HG02759 (cell line): Measurements from ENCODE around the gene AKT1.
A peak's percentile ranks its signal among the peaks of the same experiment; 100 is the strongest.

ENCODE experiments used
- ATAC-seq: cut with Tn5 transposase; IDR thresholded peaks from one replicate; pipeline ENCODE4 v1.9.1; 2021; ENCODE audit warnings: mild to moderate bottlenecking, moderate library complexity; ENCODE audit not compliant: unreplicated experiment

Gene AKT1

GRCh38 chr14:104800015-104800770 lies 4.6 kb upstream of the AKT1 start:
- peak; percentile 67 for ATAC-seq

- no peak for ATAC-seq
Observed at GRCh38 chr14:104799244-104800014, 3.9 kb upstream of the AKT1 start.

- no peak for ATAC-seq
Observed at GRCh38 chr14:104798300-104799243, 3.0 kb upstream of the AKT1 start.

- no peak for ATAC-seq
Observed at GRCh38 chr14:104797115-104798044, 1.8 kb upstream of the AKT1 start.

GRCh38 chr14:104796687-104797081 lies 1.1 kb upstream of the AKT1 start:
- ATAC-seq, result no peak

- peak; percentile 49 for ATAC-seq
Observed at GRCh38 chr14:104795781-104796686, 486 bp upstream of the AKT1 start.

- peak; percentile 5 for ATAC-seq
Observed at GRCh38 chr14:104794631-104794992, 936 bp downstream of the AKT1 start.

- no peak for ATAC-seq
Observed at GRCh38 chr14:104794099-104794498, 1.4 kb downstream of the AKT1 start.

GRCh38 chr14:104793703-104793959 lies 1.9 kb downstream of the AKT1 start:
- ATAC-seq, result no peak

- ATAC-seq, result no peak
Observed at GRCh38 chr14:104792945-104793702, 2.4 kb downstream of the AKT1 start.

GRCh38 chr14:104792101-104792884 lies 3.3 kb downstream of the AKT1 start:
- no peak for ATAC-seq

GRCh38 chr14:104791425-104791824 lies 4.1 kb downstream of the AKT1 start:
- no peak for ATAC-seq

GRCh38 chr14:104789752-104790743 lies 5.5 kb downstream of the AKT1 start:
- no peak for ATAC-seq

GRCh38 chr14:104788873-104789663 lies 6.5 kb downstream of the AKT1 start:
- no peak for ATAC-seq

GRCh38 chr14:104788161-104788818 lies 7.3 kb downstream of the AKT1 start:
- no peak for ATAC-seq
